Activated naive CD4-positive, alpha-beta T cell treated with anti-CD3 and anti-CD28 coated beads, Interleukin-2, amount 10 ng/mL, durations not matched to agents 5 hours and 36 hours (primary cell): ENCODE data around the gene FASTKD3. TPM values are rescaled to one million over a fixed set of nuclear protein-coding genes. Genes with fewer than 3 reads are reported as not detected.

ENCODE experiments used
- total RNA-seq, 2 experiments: library from RNA; stranded (reverse); gene quantifications; one replicate each; pipeline ENCODE4 v1.2.3, GENCODE V29; 2021

Gene FASTKD3
- total RNA-seq = 10 to 100 TPM; 11.0 to 14.3 TPM

GRCh38 chr5:7868773-7869473 lies at the start of gene FASTKD3, which contains the start of gene MTRR:
FASTKD3 (minus strand) TSS chr5:7869031; CDS start chr5:7868083, 948 bp downstream.
MTRR (plus strand) TSS chr5:7869148; CDS start chr5:7870795, 1,647 bp downstream.

GRCh38 chr5:7850395-7851239 lies 18.2 kb downstream of the FASTKD3 start, which contains the start of gene CFAP90:
CFAP90 (minus strand) TSS chr5:7851133; CDS start chr5:7851021, 112 bp downstream.

Other genes with a start within 250 kb of the FASTKD3 start
- not detected for gene CFAP90, start 17.9 kb downstream of the FASTKD3 start, total RNA-seq
- gene MTRR, start 117 bp upstream of the FASTKD3 start, total RNA-seq = 10 to 100 TPM; 63.2 to 63.4 TPM